GM12878 (cell line): ENCODE measurements around the gene NEU4. TPM values are rescaled to one million over a fixed set of nuclear protein-coding genes. Genes with fewer than 3 reads are reported as not detected.

Experiments
- ATAC-seq: fragments of 200-7000 bp; cut with Tn5 transposase; 3 replicates; pipeline ENCODE4 v1.9.1; 2020; ENCODE audit warnings: mild to moderate bottlenecking, moderate library complexity
- BruUV-seq: library from RNA; stranded (reverse); fragments of 400-500 nt; replicated peaks from 2 replicates; lab custom pipeline; 2021; lab: Mats Ljungman, UMichigan
- CTCF ChIA-PET: fragments of 300-600 bp; sonication (Branson Sonifier 250); formaldehyde crosslinking; extraction: SDS; loops from one replicate; lab custom pipeline; 2021; ENCODE audit warnings: inconsistent platforms; lab: Yijun Ruan, JAX
- POLR2A ChIA-PET: fragments of 350-600 bp; formaldehyde crosslinking; extraction: SDS; loops from one replicate; lab custom pipeline; 2021; ENCODE audit warnings: inconsistent platforms; lab: Charles Lee
- RAD21 ChIA-PET: fragments of 300-600 bp; sonication (Branson Sonifier 250); formaldehyde crosslinking; loops from one replicate; lab custom pipeline; 2023; ENCODE audit warnings: antibody characterized with exemption; ENCODE audit not compliant: unreplicated experiment; lab: Charles Lee
- SMC1A ChIA-PET: fragments of 300-600 bp; sonication (Branson Sonifier 250); formaldehyde crosslinking; loops from one replicate; lab custom pipeline; 2023; ENCODE audit not compliant: unreplicated experiment, uncharacterized antibody; lab: Charles Lee
- DNase-seq: peaks from one replicate; pipeline ENCODE4 v3.0.0-alpha.2; 2011; ENCODE audit warnings: low read depth, low spot score
- FAIRE-seq: peaks from 3 replicates; lab custom pipeline; 2011; peaks lifted over from hg19 to GRCh38; lab: Jason Lieb, UNC
- H2AFZ ChIP-seq: 2 replicates; pipeline ENCODE4 v1.6.0; 2011; ENCODE audit warnings: low read depth, low read length, control low read depth; ENCODE audit not compliant: control insufficient read depth
- H3K27ac ChIP-seq: 2 replicates; pipeline ENCODE4 v1.5.1; 2011; ENCODE audit warnings: control low read depth; ENCODE audit not compliant: control insufficient read depth, insufficient read depth
- H3K27me3 ChIP-seq, 2 experiments: replicated peaks in 1 of 2; 2 replicates each; pipeline versions ENCODE4 v1.6.0 to v1.6.1; 2011; ENCODE audit warnings: low read length in 1 of 2; ENCODE audit not compliant: control insufficient read depth in 2 of 2, insufficient read depth in 2 of 2
- H3K36me3 ChIP-seq, 2 experiments: 2 replicates each; pipeline ENCODE4 v1.5.1; 2011; ENCODE audit warnings: low read length in 1 of 2; ENCODE audit not compliant: control insufficient read depth in 2 of 2, insufficient read depth in 2 of 2
- H3K4me1 ChIP-seq: 2 replicates; pipeline ENCODE4 v1.6.1; 2011; ENCODE audit warnings: mild to moderate bottlenecking, low read length, moderate library complexity, mixed read lengths; ENCODE audit not compliant: control insufficient read depth, insufficient read depth
- H3K4me2 ChIP-seq: 2 replicates; pipeline ENCODE4 v1.6.0; 2011; ENCODE audit warnings: control low read depth; ENCODE audit not compliant: control insufficient read depth, insufficient read depth
- H3K4me3 ChIP-seq: fragments of 200-600 bp; sonication (generic); 2 replicates; pipeline ENCODE4 v1.5.1; 2016
- H3K79me2 ChIP-seq: 2 replicates; pipeline ENCODE4 v1.6.0; 2011; ENCODE audit warnings: low read length; ENCODE audit not compliant: control insufficient read depth, insufficient read depth
- H3K9ac ChIP-seq: 2 replicates; pipeline ENCODE4 v1.8.0; 2011; ENCODE audit warnings: low read length, control low read depth, mixed read lengths; ENCODE audit not compliant: control insufficient read depth, insufficient read depth
- H3K9me3 ChIP-seq: replicated peaks from 3 replicates; pipeline ENCODE4 v1.5.1; 2011; ENCODE audit warnings: mild to moderate bottlenecking, low read length; ENCODE audit not compliant: control insufficient read depth, insufficient read depth
- H4K20me1 ChIP-seq: 2 replicates; pipeline ENCODE4 v1.6.0; 2011; ENCODE audit not compliant: control insufficient read depth, insufficient read depth
- ATF2 ChIP-seq: IDR thresholded peaks from 2 replicates; pipeline ENCODE4 v1.6.1; 2012; ENCODE audit warnings: low read length, inconsistent platforms
- CBX3 ChIP-seq: fragments of 200-600 bp; sonication (generic); IDR thresholded peaks from 2 replicates; pipeline ENCODE4 v1.6.1; 2016; ENCODE audit warnings: low read depth, borderline replicate concordance
- WGBS: methylation state at CpG from one replicate; pipeline ENCODE4 v1.1.6; 2016; ENCODE audit warnings: low lambda C conversion rate; ENCODE audit not compliant: insufficient replicate concordance, insufficient coverage; ENCODE audit errors: missing lambda C conversion rate; 5-methylcytosine and 5-hydroxymethylcytosine counted together
- in situ Hi-C: fragments of 300-500 bp; cut with MboI; formaldehyde crosslinking; loops from 9 replicates; pipeline ENCODE4 v1.14.3; 2018; ENCODE audit warnings: mixed read lengths
- intact Hi-C: fragments of 100-400 bp; cut with micrococcal nuclease; formaldehyde crosslinking; loops from one replicate; pipeline ENCODE4 v1.14.2; 2022; ENCODE audit not compliant: unreplicated experiment
- polyA plus RNA-seq, 11 experiments: library from polyadenylated mRNA; depleted of rRNA in 4 of 11; unstranded in 6 of 11; stranded (reverse) in 5 of 11; fragments of >200 nt; fragmentation: Nextera tagmentation in 4 of 11; fragmentation: Illumina TruSeq in 1 of 11; extraction: Ambion mirVana in 4 of 11; extraction: Trizol in 1 of 11; gene quantifications; 1 replicate in 1 of 11; 2 replicates in 10 of 11; pipeline versions ENCODE4 v1.2.1 to v1.2.3, GENCODE V29; 2011 to 2016; ENCODE audit warnings: inconsistent platforms in 2 of 11, missing spikeins in 2 of 11, low read depth in 1 of 11
- total RNA-seq, 4 experiments: library from RNA; depleted of rRNA in 3 of 4; stranded (reverse); fragments of >200 nt in 3 of 4; fragmentation: Illumina TruSeq in 1 of 4; extraction: Trizol in 1 of 4; gene quantifications; 2 replicates each; pipeline versions ENCODE4 v1.2.1 to v1.2.3, GENCODE V29; 2013 to 2021

Gene NEU4
- total and polyA plus RNA-seq, 10 of the 15 experiments (the other 5 are each of a cell fraction or from before 2014, with no cell fraction given) = 0.01 to 0.28 (median 0.14) TPM; not detected in 5

GRCh38 chr2:241836292-241836691 lies 27.3 kb downstream of the NEU4 start:
- no peak overlapping the region for H2AFZ ChIP-seq
- no peak overlapping the region for H3K9ac ChIP-seq
- POLR2A ChIA-PET = interaction anchor here (0.6 to 0.9 kb wide), 2 partner anchors 33 to 129 kb away, joined by 3 to 6 read pairs; no protein-coding TSS in a partner anchor
- no peaks in the 10 kb centered on the region; the same call in 2 of the 3 replicates for H3K9me3 ChIP-seq
- in situ Hi-C loops = no loop called here
- H3K27ac ChIP-seq = no peak overlapping the region
- WGBS = 38% methylated on average over 6 of the region's 6 CpGs
- no peaks in the 10 kb centered on the region for H3K36me3 ChIP-seq
- FAIRE-seq (no peak), ATAC-seq (no peak)
- H3K4me2 ChIP-seq = no peak overlapping the region
- no TSS peak for BruUV-seq
- H3K27me3 ChIP-seq = 0 out of 4 replicates have a peak, but pooled peaks cover 0 to 1% of the 10 kb centered on the region in 2 experiments
- RAD21 ChIA-PET = no interaction called here
- SMC1A ChIA-PET = interaction anchor here (1.4 kb wide), 1 partner anchor 18 kb away, joined by 3 read pairs; no protein-coding TSS in a partner anchor
- intact Hi-C loops = no loop called here
- no peak for TF ChIP-seq ATF2
- TF ChIP-seq, all 136 proteins: peak for 0
- no peaks in the 10 kb centered on the region for H4K20me1 ChIP-seq
- no peak for DNase-seq
- CTCF ChIA-PET = no interaction called here
- H3K4me3 ChIP-seq = no peak overlapping the region
- no peaks in the 10 kb centered on the region for H3K4me1 ChIP-seq
- H3K79me2 ChIP-seq = no peaks in the 10 kb centered on the region

GRCh38 chr2:241837197-241837965 lies 28.4 kb downstream of the NEU4 start:
- RAD21 ChIA-PET = no interaction called here

More at GRCh38 chr2:241837197-241837965, 28.4 kb downstream of the NEU4 start:
- no peak overlapping the region for H2AFZ ChIP-seq
- no peaks in the 10 kb centered on the region for H4K20me1 ChIP-seq
- H3K4me1 ChIP-seq = peaks cover 1% of the 10 kb centered on the region; the same call in 1 of the 2 replicates
- ATAC-seq = no peak
- no peaks in the 10 kb centered on the region; the same call in 2 of the 3 replicates for H3K9me3 ChIP-seq
- 0 out of 4 replicates have a peak, but pooled peaks cover 0 to 1% of the 10 kb centered on the region in 2 experiments for H3K27me3 ChIP-seq
- intact Hi-C loops = no loop called here
- no peak for FAIRE-seq
- H3K36me3 ChIP-seq = no peaks in the 10 kb centered on the region
- H3K4me3 ChIP-seq = no peak overlapping the region
- H3K79me2 ChIP-seq = no peaks in the 10 kb centered on the region
- BruUV-seq = no TSS peak
- 47% methylated on average over 13 of the region's 13 CpGs for WGBS
- CTCF ChIA-PET = interaction anchor here (1.1 kb wide), 1 partner anchor 21 kb away, joined by 7 read pairs; the partner anchor contains the start of gene PDCD1
- POLR2A ChIA-PET = interaction anchor here (0.6 to 0.9 kb wide), 3 partner anchors 32 to 184 kb away, joined by 3 to 7 read pairs (median 3); no protein-coding TSS in a partner anchor
- H3K9ac ChIP-seq = no peak overlapping the region
- H3K4me2 ChIP-seq = no peak overlapping the region
- DNase-seq = no peak
- H3K27ac ChIP-seq = no peak overlapping the region
- SMC1A ChIA-PET = interaction anchor here (1.4 to 2.1 kb wide), 2 partner anchors 17 to 49 kb away, joined by 3 to 4 read pairs; no protein-coding TSS in a partner anchor
- no peak for TF ChIP-seq CBX3
- in situ Hi-C loops = no loop called here
